Tibial nerve (tissue), 4 donors: ENCODE measurements around the gene TK2.

Experiments
- EP300 ChIP-seq, 2 donors: sonication (generic); formaldehyde crosslinking; IDR thresholded peaks; one replicate each; pipeline ENCODE4 v1.6.1; 2017; ENCODE audit warnings: antibody characterized with exemption in 2 of 2, mild to moderate bottlenecking in 1 of 2
- POLR2A ChIP-seq, 2 donors: fragments of 450-650 bp; IDR thresholded peaks; one replicate each; pipeline ENCODE4 v1.6.1; 2017; ENCODE audit warnings: antibody characterized with exemption in 2 of 2, mild to moderate bottlenecking in 2 of 2, moderate library complexity in 2 of 2
- TF ChIP-seq, protein P1 (sequence below), 5 experiments: fragments of 200-600 bp in 3 of 5; fragments of 450-650 bp in 2 of 5; sonication (generic) in 3 of 5; IDR thresholded peaks; one replicate each; pipeline ENCODE4 v1.5.1; 2016 to 2019; ENCODE audit warnings: antibody characterized with exemption in 5 of 5, mild to moderate bottlenecking in 3 of 5, moderate library complexity in 2 of 5

DNA sequence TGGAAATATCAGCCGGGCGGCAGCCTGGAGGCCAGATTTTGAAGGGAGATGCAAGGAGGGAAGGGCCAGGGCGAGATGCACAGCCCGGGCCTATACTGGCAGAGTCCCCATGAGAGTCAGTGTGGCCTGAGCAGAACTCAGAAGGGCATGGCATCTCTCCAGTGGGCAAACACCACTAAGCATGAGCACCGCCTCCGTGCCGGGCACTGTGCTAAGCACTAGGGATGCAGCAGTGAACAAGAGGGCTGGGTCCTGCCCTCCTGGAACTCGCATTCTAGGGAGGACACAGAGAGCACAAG is 33.5 kb downstream of the TK2 start:
- TF ChIP-seq, protein P1, sequence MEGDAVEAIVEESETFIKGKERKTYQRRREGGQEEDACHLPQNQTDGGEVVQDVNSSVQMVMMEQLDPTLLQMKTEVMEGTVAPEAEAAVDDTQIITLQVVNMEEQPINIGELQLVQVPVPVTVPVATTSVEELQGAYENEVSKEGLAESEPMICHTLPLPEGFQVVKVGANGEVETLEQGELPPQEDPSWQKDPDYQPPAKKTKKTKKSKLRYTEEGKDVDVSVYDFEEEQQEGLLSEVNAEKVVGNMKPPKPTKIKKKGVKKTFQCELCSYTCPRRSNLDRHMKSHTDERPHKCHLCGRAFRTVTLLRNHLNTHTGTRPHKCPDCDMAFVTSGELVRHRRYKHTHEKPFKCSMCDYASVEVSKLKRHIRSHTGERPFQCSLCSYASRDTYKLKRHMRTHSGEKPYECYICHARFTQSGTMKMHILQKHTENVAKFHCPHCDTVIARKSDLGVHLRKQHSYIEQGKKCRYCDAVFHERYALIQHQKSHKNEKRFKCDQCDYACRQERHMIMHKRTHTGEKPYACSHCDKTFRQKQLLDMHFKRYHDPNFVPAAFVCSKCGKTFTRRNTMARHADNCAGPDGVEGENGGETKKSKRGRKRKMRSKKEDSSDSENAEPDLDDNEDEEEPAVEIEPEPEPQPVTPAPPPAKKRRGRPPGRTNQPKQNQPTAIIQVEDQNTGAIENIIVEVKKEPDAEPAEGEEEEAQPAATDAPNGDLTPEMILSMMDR (IDR thresholded peaks at IDR 0.05), result no peak
- TF ChIP-seq POLR2A (IDR thresholded peaks at IDR 0.05), result no peak
- no peak for TF ChIP-seq EP300 (IDR thresholded peaks at IDR 0.05)
